Endometrium (tissue), 2 donors: ENCODE results near the gene COL27A1.

ENCODE experiments used
- FAIRE-seq: peaks from 2 replicates; lab custom pipeline; 2012; peaks lifted over from hg19 to GRCh38; lab: Jason Lieb, UNC
- donor health status: control.
- donor health status: control.

The COL27A1 gene

DNA sequence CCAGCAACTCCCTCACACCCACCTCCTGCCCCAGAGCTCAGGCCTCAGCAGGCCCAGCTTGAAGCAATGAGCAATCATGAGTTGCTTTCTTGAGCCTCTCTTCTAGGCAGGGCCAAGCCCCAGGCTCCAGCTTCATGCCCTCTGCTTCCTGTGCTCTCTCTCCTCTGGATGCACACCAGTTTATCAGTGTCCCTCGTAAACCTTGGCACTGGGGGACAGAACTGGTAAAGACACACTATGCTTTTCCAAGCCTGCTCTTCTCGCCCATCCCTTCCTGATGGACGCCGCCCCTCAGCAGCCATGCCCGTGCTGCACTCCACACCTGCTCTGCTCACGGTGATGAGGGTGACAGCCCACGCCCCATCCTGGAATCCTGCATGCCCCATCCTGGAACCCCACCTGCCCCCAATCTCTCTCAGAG is 118.1 kb downstream of the COL27A1 start:
- no peak for FAIRE-seq

DNA sequence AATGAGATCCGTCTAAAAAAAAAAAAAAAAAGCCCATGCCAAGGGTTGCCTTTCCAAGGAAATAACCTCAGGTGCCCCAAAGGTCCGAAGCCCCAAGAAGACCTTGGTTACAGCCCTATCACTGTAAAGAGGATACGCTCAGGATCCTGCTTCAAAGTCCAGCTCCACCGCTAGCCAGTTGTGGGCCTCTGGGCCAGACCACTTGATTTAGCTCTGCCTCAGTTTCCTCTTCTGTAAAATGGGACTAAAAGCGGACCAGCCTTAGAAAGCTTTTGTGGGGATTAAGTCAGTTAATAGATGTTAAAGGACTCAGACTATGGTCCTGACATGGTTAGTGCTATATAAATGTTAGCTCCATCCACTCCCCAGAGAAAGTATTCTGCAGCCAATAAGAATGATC is 118.9 kb downstream of the COL27A1 start:
- FAIRE-seq = no peak

DNA sequence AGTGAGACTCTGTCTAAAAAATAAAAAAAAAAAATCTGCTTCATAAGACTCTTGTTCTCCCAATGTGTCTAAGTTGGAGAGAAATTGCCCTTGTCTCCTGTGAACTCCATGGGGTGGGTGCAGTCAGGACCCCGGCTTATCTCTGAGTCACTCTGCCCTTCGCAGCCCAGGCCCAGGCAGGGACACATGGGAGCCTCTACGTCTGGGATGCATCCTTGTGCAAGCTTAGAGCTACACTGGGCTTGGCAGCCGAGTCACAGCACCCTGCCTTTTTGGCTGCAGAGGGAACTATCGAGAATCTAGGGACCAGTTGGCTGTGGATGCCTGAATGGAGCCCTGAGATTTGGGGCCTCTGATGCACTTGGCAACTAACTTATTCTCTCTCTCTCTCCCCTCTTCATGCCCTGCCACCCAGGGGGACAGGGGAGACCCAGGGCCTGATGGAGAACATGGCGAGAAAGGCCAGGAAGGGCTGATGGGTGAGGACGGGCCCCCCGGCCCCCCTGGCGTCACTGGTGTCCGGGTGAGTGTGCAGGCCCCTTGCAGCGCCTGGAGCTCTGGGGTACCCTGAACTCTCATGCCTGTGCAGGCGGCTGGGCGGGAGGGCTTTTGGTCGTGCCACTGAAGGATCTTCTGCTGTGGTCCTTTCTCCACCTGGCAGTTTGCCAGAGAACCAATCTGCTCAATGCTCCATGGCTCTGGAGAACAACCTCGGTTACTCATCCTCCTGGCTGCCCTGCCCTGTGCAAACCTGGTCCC is 120.1 kb downstream of the COL27A1 start:
- FAIRE-seq = no peak

DNA sequence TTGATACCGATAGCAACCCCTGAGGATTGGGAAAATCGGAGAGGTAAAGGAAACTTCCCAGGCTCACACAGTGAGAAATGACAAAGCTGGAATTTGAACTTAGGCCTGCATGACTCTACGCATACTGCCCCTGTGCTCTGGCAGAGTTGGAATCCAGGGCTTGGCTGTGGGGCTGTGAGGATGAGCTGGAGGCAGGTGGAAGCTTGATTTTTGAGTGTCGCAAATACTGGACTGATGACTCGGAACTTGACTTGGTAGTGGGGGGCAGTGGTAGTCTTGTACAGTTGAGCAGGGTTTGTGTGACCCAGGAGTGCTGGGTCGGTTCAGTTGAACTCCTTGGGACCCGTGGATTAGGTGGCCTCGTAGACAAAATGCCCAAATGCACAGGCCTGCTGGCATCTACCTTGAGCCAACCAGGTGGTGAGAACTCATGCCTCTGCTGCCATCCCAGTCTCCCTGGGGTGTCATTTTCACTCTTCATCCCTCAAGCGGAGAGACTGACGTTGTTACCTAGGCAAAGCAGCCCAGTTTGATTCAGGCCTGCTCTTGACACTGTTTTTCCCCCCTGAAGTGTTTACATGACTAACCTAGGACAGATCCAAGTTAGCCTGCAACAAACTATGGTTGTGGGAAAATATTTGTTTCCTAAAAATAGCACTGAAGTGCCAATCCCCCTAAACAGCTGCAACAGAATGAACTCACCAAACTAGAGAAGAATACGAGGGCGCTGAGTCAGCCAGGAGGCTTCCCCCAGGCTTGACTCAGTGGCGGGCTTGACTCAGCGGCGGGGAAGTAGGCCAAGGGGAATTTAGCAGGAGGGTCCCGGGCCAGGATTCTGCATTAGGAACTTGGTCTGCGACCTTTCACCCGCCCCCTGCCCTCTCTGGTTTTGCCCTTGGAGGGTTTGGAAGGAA is 121.8 kb downstream of the COL27A1 start:
- no peak for FAIRE-seq

DNA sequence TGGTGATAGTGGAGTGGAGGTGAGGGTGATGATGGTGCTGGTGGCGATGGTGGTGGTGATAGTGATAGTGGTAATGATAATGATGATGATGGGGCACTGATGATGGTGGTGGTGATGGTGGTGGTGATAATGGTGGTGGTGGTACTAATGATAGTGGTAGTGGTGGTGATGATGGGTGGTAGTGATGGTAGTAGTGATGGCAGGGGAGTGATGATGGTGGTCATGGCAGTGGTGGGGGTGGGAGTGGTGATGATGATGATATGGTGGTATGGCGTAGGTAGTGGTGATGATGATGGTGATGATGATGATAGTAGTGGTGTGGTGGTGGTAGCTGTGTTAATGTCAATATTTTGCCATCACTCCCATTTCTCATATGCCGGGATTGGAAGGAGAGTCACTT is 123.0 kb downstream of the COL27A1 start:
- FAIRE-seq = no peak

DNA sequence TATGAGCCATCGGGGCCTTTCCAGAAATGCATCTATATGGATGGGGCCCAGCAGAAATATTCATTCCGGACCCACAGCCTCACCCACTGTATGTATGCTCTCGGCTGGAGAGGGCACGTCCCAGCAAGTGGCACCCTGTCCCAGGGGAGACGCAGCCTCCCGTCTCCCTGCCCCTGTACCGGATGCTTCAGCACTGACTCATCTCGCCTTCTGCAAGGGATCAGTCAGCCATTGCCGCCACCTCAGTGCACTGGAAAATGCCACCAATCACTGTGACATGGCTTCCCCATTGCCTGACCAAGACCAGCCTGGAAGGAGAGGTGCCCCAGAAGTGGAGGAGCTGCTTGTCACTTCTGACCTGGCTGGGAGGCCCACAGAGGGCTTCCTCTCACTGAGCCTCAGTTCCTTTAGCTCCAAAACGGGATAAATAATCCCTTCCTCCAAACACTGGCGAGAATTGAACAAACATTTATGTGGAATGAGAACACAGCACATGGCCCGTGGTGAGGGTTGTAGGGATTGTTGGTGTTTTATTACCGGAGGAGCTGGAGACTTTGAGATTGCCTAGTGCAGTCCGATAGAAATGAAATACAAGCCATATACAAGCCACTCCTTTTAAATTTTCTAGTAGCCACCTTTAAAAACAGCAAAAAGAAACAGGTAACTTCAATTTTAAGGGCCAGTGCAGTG is 123.7 kb downstream of the COL27A1 start:
- no peak for FAIRE-seq

DNA sequence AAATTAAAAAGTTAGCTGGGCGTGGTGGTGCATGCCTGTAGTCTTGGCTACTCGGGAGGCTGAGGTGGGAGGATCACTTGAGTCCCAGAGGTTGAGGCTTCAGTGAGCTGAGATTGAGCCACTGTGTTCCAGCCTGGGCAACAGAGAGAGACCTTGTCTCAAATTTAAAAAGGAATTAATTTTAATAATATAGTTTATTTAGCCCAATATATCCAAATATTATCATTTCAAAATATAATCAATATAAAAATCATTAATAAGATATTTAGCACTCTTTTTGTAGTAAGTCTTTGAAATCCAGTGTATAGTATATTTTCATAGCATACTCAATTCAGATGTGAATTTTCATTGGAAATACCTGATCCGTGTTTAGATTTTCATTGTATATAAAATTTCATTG is 124.4 kb downstream of the COL27A1 start:
- FAIRE-seq = peak; percentile 8

DNA sequence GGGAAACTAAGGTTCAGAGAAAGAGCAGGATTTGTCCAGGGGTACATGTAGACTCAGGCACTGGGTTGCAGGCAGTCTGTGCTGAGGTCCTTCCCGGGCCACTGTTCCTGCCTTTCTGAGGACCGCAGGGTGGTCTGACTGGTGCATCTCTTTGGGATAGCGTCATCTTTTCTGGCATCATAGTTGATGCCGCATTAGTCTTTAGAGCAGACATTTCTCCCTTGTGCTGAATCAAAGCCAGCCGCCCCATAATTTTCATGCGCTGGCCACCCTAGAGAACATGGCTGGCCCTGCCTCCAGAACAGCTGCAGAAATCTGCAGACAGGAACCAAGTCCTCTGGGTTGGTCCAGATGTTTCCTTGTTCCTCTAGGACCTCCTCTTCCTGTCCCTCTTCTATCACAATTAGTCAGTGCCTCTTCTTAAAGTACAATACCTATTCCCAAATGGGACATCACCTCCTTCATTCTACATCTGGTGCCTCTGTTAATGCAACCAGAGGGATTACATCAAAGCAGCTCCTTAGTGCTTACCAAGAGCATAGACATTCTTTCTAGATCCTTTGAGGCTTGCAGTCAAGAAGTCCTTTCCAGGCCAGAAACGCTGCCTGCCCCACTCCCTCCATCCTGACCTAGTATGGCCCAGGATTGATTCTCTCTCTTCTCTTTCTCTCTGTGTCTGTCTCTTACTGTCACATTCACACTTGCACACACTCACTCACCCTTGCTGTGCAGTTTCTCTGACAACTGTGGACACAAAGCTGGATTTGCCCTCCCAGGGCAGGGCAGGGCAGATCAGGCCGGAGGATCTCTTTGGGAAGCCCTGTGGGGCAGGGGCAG is 125.5 kb downstream of the COL27A1 start:
- no peak for FAIRE-seq

DNA sequence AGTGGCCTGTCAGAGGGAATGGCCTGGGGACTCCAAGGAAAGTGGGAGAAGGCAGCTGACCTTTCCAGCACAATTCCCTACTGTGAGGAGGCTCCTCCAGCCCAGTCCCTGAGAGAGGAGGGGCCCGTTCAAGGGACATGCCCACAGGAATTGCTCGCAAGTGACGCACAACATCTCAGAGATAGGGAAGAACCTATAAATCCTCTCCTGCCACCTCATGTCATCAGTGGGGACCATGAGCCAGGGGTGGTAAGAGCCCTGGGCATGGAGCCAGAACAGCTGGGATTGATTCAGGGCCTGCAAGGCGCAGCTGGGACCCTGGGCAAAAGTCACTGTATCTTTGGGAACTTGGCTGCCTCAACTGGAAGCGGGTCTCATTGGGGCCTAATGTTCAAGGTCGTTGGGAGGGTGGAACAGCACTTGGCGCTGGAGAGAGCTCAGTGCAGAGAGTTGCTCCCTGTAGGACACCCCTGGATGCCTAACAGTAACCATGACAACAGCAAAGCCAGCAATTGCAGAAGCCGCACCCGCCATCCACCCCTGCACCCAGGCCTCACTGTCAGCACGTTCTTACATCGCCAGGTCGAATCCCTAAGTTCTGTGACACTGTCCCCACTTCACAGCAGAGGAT is 126.3 kb downstream of the COL27A1 start:
- FAIRE-seq = no peak

DNA sequence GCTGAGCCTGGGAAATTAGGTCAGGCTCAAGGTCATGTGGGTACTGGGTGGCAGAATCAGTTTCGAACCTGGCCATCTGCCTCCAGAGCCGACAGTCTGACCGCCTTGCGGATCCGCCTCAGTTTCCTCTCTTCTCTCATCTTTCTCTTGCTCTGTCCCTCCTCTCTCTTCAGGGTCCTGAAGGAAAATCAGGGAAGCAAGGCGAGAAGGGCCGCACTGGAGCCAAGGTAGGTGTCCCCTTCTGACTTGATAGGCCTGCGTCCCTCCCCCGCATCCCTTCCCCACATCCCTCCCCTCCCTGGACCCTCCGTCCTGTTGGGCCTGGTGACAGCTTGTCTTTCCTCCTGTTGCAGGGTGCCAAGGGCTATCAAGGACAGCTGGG is 126.8 kb downstream of the COL27A1 start:
- FAIRE-seq = no peak

DNA sequence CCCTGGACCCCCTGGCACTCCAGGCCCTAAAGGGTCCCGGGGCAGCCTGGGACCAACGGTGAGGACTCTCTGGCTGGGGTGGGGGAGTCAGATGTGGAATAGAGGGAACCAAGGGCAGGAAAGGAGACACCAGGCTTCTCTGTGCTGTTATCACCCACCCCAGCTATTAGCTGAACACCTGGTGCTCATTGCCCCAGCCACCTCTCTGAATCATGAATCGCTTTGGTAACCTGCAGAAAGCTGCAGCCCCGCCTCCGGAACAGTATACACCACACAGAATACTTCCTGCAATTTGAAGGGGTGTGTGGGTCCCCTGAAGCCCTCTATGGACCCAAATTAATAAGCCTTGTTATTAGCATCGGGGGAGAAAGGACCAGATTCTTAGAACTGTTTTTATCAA is 127.2 kb downstream of the COL27A1 start:
- FAIRE-seq = no peak

DNA sequence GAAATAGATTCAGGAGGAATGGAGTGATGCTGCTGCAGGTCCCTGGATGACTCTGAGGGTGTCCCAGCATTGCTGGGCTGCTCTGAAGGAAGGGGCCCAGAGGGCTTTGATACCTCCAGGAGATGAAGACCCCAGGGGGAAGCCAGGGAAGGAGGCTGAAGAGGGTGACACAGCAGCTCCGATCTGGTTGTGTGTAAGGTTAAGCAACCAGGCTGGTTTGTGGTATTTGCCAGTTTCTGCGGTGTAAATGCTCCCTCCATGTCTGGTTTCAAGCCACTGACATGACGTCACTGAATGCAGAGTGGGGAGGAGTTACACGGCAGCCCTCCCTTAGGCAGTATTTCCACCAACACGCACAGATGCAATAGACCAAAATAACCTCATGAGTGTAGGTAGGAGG is 127.6 kb downstream of the COL27A1 start:
- FAIRE-seq = no peak

DNA sequence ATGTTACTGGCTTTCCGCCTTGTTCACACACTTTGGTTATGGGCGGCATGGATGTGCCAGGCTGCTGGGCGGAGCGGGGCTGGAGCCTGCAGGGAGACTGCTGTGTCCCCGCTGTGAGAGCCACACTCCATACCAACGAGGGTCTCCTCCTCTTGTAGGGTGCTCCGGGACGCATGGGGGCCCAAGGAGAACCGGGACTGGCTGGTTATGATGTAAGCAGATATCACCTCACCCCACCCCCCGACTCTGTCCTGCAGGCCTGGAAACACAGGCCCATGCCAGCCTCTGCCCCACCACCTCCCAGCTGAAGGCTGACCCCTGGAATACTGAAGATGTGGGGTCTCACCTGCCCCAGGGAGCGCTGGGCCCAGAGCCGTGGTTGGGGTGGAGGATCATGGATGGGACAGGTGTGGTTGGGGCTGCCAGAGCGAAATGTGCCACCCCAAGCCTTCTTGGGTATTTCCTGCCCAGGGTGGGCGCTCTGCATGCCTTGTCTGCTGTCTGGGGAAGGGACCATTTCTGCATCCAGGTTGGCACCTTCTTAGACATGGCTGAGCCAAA is 128.3 kb downstream of the COL27A1 start:
- no peak for FAIRE-seq

DNA sequence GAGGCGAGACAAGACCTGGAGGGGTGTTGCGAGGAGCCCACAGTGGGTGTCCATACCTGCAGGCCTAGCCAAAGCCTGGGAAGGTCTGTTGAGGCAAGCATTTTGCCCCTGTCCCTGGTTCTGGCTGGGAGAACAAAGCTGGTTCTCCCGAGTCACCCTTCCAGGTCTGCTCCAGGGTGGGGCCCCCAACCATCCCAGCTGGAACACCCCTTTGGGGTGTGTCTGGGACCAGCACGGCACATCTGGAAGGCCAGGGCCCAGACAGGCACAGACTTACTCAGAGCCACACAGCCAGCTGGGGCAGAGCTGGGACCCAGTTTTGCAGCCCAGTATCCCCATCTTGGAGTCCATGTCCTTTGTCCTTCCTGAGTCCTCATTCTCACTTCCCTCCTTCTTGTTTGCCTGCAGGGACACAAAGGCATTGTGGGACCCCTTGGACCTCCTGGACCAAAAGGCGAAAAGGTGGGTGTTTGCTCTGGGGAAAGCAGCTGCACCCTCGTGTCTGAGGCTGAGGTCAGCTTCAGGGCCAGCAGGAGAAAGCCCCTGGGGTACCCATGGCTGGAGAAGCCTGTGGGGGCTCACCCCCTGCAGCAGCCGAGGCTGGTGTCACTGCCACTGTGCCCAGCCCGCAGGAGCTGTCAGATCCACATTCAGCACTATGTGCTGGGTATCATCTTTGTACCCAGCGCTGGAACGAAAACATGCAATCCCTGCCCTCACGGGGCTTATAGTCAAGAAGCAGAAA is 129.2 kb downstream of the COL27A1 start:
- no peak for FAIRE-seq

DNA sequence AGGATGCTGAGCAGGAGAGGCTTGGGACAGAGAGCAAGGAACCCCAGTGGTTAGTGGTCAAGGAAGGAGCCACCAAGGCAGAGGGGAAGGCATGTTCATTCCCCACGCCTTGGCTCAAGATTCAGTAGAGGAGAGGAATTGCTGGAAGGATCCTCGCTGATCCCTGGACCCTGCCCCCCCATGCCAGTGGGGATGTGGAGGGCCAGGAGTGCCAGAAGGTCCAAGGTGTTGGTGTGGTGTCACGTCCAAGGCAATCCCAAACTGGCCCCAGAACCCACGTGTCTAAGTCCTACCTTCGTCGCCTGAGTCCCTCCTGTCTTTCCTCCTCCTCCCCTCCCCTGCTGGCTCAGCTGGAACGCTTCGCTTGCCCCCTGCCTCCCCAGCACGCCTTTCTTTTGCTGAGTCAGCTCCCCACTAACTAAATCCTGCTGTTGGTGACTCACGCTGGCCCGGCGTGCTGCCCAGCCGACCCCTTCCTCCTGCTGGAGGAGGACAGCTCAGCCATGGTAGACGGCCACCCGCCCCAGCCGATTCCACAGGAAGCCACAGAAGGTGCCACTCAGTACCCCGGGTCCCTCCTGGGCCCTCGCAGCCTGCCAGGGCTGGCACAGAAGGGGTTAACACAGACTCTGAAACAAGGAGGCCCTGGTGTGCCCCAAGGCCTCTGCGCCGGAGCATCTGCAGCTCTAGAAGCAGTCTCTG is 130.0 kb downstream of the COL27A1 start:
- no peak for FAIRE-seq

DNA sequence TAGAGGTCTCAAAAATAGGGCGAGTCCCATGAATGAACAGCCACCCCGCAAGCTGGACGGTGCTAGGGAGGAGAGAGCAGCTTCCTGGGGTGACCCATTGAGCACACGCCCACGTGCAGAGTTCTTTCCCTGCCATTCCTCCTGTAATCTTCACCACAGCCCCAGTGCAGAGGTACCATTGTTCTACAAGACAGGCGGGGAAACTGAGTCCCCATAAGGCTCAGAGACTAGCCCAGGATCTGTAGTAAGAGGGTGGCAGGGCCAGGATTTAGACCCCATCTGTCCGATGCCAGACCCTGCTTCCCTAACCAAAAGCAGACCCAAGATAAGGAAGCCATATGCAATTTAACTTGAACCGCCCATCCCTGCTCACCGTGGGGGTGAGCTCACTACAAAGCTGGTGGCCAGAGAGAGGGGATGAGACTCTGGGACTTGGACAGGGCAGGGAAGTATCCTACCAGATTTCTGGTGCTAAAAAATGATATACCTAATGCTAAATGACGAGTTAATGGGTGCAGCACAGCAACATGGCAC is 130.9 kb downstream of the COL27A1 start:
- no peak for FAIRE-seq

DNA sequence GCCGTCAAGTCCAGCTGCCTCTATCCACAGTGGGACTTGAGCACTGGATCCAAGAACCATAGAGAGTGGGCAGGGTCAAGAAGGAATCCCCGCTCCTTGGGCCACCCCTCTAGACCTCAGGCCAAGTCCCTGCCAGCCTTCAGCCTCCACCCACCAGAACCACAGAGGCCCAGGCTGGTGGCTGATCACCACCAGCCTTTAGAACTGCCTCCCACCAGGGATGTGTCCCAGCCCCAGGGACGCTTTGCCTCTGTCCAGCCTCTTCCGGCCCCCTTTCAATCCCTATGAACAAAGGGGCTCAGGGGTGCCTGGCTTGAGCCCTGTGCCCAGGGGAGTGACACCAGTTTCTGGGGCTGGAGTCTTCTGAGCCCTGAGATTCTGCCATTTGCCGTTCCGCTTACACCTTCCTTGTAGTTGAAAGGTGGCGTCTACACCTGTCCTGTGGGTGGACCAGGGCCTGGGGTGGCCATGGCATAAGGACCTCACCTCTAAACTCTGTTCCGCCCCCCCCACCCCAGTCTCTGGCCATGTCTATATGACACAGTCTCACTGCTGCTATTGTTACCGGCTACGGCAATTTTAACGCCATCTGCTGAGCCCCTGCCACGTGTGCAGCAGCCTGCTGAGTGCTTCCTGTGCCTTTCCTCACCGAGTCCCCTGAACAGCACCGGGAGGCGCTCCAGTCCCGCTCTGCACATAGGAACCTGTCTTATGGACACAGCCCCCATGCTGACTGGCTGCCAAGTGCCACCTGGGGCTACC is 131.8 kb downstream of the COL27A1 start:
- no peak for FAIRE-seq

DNA sequence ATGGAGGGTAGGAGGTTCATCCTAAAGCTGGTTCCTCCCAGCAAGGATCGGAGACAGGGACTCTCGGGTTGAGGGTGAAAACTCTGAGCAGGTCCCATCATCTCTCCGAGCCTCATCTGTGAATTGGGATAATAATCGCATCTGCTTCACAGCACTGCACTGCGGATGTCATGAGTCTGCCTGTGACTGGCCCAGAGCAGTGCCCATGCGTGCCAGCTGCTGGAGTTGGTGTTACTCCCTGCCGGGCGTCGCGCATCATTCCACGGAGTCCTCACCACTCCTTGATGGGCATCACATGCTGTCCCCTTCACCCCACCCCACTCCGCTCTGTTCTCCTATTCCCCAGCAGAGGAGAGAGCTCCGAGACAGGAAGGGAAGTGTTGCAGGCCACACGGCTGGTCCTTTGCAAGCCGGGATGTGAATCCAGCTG is 132.4 kb downstream of the COL27A1 start:
- FAIRE-seq = no peak
